K562 (cell line): ENCODE data around the gene STUM.

Source experiments
- BHLHE40 ChIP-seq: IDR thresholded peaks from 2 replicates; pipeline ENCODE4 v1.6.1; 2011; ENCODE audit warnings: low read length, improper control_type of control experiment
- DNMT1 ChIP-seq: fragments of 450-650 bp; IDR thresholded peaks from 2 replicates; pipeline ENCODE4 v1.6.1; 2016; ENCODE audit warnings: antibody characterized with exemption, mild to moderate bottlenecking
- EP300 ChIP-seq: IDR thresholded peaks from 2 replicates; pipeline ENCODE4 v1.6.1; 2012; ENCODE audit warnings: low read length, improper control_type of control experiment
- ERF ChIP-seq: fragments of 450-650 bp; formaldehyde crosslinking; IDR thresholded peaks from 2 replicates; pipeline ENCODE4 v1.4.0; 2020; ENCODE audit warnings: mild to moderate bottlenecking, mixed read lengths
- FOXJ3 ChIP-seq: sonication (generic); formaldehyde crosslinking; IDR thresholded peaks from 2 replicates; pipeline ENCODE4 v1.4.0; 2020; ENCODE audit warnings: mild to moderate bottlenecking, missing genetic modification reagents
- POLR2A ChIP-seq: fragments of 450-650 bp; conservative IDR thresholded peaks from 2 replicates; pipeline ENCODE4 v1.6.1; 2016
- REST ChIP-seq, 2 experiments: fragments of 450-650 bp; formaldehyde crosslinking in 1 of 2; IDR thresholded peaks; 2 replicates each; pipeline versions ENCODE4 v1.4.0 to v1.6.1; 2014 to 2020; ENCODE audit warnings: mild to moderate bottlenecking in 2 of 2, borderline replicate concordance in 1 of 2, low read depth in 1 of 2
- TCF7L2 ChIP-seq: fragments of 150-350 bp; IDR thresholded peaks from 2 replicates; pipeline ENCODE4 v1.6.1; 2016; ENCODE audit warnings: low read depth, mild to moderate bottlenecking, low read length, moderate library complexity
- USF2 ChIP-seq: sonication (generic); formaldehyde crosslinking; IDR thresholded peaks from 2 replicates; pipeline ENCODE4 v1.5.0; 2020; ENCODE audit warnings: missing genetic modification reagents
- ZNF324 ChIP-seq: fragments of 250-450 bp; sonication (Bioruptor Pico); IDR thresholded peaks from 2 replicates; pipeline ENCODE4 v1.4.0; 2020; ENCODE audit warnings: mild to moderate bottlenecking

DNA sequence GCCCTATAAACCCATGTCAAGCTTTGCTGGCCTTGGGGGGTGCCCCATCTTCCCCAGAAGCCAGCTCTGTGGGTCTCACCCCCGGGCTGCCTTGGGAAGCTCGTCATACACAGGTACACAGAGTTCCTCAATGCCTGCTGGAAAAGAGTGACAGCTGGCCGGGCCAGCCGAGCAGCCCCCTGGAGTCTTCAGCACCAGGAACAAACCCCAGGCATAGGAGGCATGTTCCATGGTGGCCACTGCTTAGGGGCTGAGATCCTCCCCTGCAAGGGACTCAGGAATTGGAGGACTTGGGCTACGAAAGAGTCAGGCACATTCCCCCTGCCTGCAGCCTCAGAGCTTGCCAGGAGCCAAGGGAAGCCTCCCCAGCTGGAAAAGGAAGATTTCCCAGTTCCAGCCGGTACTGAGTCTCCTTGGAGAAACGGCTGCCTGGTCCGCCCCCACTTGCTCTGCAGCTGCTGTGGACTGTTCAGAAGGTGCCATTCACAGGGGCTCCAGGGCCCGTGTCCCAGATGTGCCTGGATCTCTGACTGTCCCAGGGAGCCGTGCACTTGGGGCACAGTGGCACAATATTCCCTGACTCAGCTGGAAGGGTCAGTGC lies 89.5 kb downstream of the STUM start:
- no peak for TF ChIP-seq TCF7L2
- TF ChIP-seq DNMT1: no peak
- no peak for TF ChIP-seq REST (IDR thresholded peaks at IDR 0.05; ENCODE audit: borderline replicate concordance)
- no peak for TF ChIP-seq REST (CRISPR knock-in tag; IDR thresholded peaks at IDR 0.05; ENCODE audit: low read depth)
- TF ChIP-seq BHLHE40: no peak
- TF ChIP-seq FOXJ3 (CRISPR knock-in tag): no peak
- TF ChIP-seq POLR2A: no peak
- TF ChIP-seq ZNF324: no peak
- no peak for TF ChIP-seq USF2 (CRISPR knock-in tag)
- no peak for TF ChIP-seq ERF (CRISPR knock-in tag)
- TF ChIP-seq EP300: no peak
